ENCODE data around the gene FHOD3. TPM values are rescaled to one million over a fixed set of nuclear protein-coding genes. Genes with fewer than 3 reads are reported as not detected.

The FHOD3 gene
- total RNA-seq, 1 donor from 2014 or later, result 8.9 TPM

GRCh38 chr18:36672437-36673344 lies 375.2 kb downstream of the FHOD3 start:
- Mint-ChIP-seq H3K36me3 (ENCODE audit: low read depth) (peaks cover 8% of the 10 kb centered on the region), H3K27ac (ENCODE audit: unreplicated experiment) (peak overlapping the region; percentile 61), H3K4me3 (ENCODE audit: unreplicated experiment) (peak overlapping the region; percentile 32), H3K27me3 (ENCODE audit: low read depth) (peaks cover 3% of the 10 kb centered on the region), H3K4me1 (ENCODE audit: low read depth) (peaks cover 10% of the 10 kb centered on the region), H3K9me3 (ENCODE audit: low read depth) (peaks cover 15% of the 10 kb centered on the region)
- TF ChIP-seq CTCF (IDR thresholded peaks at IDR 0.05), result no peak
- DNase-seq (ENCODE audit: low spot score), result no peak

GRCh38 chr18:36673452-36673851 lies 375.9 kb downstream of the FHOD3 start:
- Mint-ChIP-seq H3K4me1 (ENCODE audit: low read depth) (peaks cover 10% of the 10 kb centered on the region), H3K9me3 (ENCODE audit: low read depth) (peaks cover 15% of the 10 kb centered on the region), H3K27ac (ENCODE audit: unreplicated experiment) (no peak overlapping the region), H3K4me3 (ENCODE audit: unreplicated experiment) (no peak overlapping the region), H3K27me3 (ENCODE audit: low read depth) (peaks cover 3% of the 10 kb centered on the region), H3K36me3 (ENCODE audit: low read depth) (peaks cover 8% of the 10 kb centered on the region)
- DNase-seq (ENCODE audit: low spot score), result no peak
- no peak for TF ChIP-seq CTCF (IDR thresholded peaks at IDR 0.05)

- peaks cover 8% of the 10 kb centered on the region for H3K36me3 Mint-ChIP-seq (ENCODE audit: low read depth)
- peaks cover 10% of the 10 kb centered on the region for H3K4me1 Mint-ChIP-seq (ENCODE audit: low read depth)
- H3K27ac Mint-ChIP-seq (ENCODE audit: unreplicated experiment), result no peak overlapping the region
- no peak for DNase-seq (ENCODE audit: low spot score)
- peaks cover 15% of the 10 kb centered on the region for H3K9me3 Mint-ChIP-seq (ENCODE audit: low read depth)
- peaks cover 2% of the 10 kb centered on the region for H3K27me3 Mint-ChIP-seq (ENCODE audit: low read depth)
- no peak for TF ChIP-seq CTCF (IDR thresholded peaks at IDR 0.05)
- no peak overlapping the region for H3K4me3 Mint-ChIP-seq (ENCODE audit: unreplicated experiment)
Observed at GRCh38 chr18:36675076-36675475, 377.6 kb downstream of the FHOD3 start.

- peaks cover 6% of the 10 kb centered on the region for H3K36me3 Mint-ChIP-seq (ENCODE audit: low read depth)
- no peak for DNase-seq (ENCODE audit: low spot score)
- H3K27me3 Mint-ChIP-seq (ENCODE audit: low read depth), result peaks cover 2% of the 10 kb centered on the region
- no peak overlapping the region for H3K4me3 Mint-ChIP-seq (ENCODE audit: unreplicated experiment)
- no peak for TF ChIP-seq CTCF (IDR thresholded peaks at IDR 0.05)
- peaks cover 10% of the 10 kb centered on the region for H3K4me1 Mint-ChIP-seq (ENCODE audit: low read depth)
- peaks cover 15% of the 10 kb centered on the region for H3K9me3 Mint-ChIP-seq (ENCODE audit: low read depth)
- no peak overlapping the region for H3K27ac Mint-ChIP-seq (ENCODE audit: unreplicated experiment)
Observed at GRCh38 chr18:36675542-36675941, 378.0 kb downstream of the FHOD3 start.

GRCh38 chr18:36676629-36677028 lies 379.1 kb downstream of the FHOD3 start:
- Mint-ChIP-seq H3K4me1 (ENCODE audit: low read depth) (peaks cover 10% of the 10 kb centered on the region), H3K36me3 (ENCODE audit: low read depth) (peaks cover 6% of the 10 kb centered on the region), H3K27ac (ENCODE audit: unreplicated experiment) (no peak overlapping the region), H3K27me3 (ENCODE audit: low read depth) (peaks cover 2% of the 10 kb centered on the region), H3K4me3 (ENCODE audit: unreplicated experiment) (no peak overlapping the region), H3K9me3 (ENCODE audit: low read depth) (peaks cover 15% of the 10 kb centered on the region)
- no peak for DNase-seq (ENCODE audit: low spot score)
- no peak for TF ChIP-seq CTCF (IDR thresholded peaks at IDR 0.05)

Data from chondrocyte (in vitro differentiated cells).